GM18858 (cell line): Measurements from ENCODE around the gene ZNF248.

Experiments used
- ATAC-seq: cut with Tn5 transposase; IDR thresholded peaks from one replicate; pipeline ENCODE4 v1.9.1; 2021; ENCODE audit not compliant: unreplicated experiment

ZNF248 gene

GRCh38 chr10:37826806-37827205 lies 30.6 kb downstream of the ZNF248 start:
- no peak for ATAC-seq

GRCh38 chr10:37821237-37821636 lies 36.2 kb downstream of the ZNF248 start:
- ATAC-seq = no peak

- no peak for ATAC-seq
Measured at GRCh38 chr10:37819797-37820196, 37.6 kb downstream of the ZNF248 start.

- no peak for ATAC-seq
Measured at GRCh38 chr10:37816290-37816689, 41.1 kb downstream of the ZNF248 start.

GRCh38 chr10:37813763-37814162 lies 43.6 kb downstream of the ZNF248 start:
- no peak for ATAC-seq

GRCh38 chr10:37812290-37812689 lies 45.1 kb downstream of the ZNF248 start:
- no peak for ATAC-seq

- ATAC-seq = no peak
Measured at GRCh38 chr10:37803269-37803668, 54.1 kb downstream of the ZNF248 start.

- no peak for ATAC-seq
Measured at GRCh38 chr10:37801557-37801956, 55.9 kb downstream of the ZNF248 start.

- ATAC-seq = no peak
Measured at GRCh38 chr10:37794305-37794976, 63.0 kb downstream of the ZNF248 start.

GRCh38 chr10:37789590-37789989 lies 67.8 kb downstream of the ZNF248 start:
- ATAC-seq = no peak

GRCh38 chr10:37784678-37785077 lies 72.7 kb downstream of the ZNF248 start:
- ATAC-seq = no peak

- ATAC-seq = no peak
Measured at GRCh38 chr10:37780536-37780935, 76.9 kb downstream of the ZNF248 start.

- ATAC-seq = no peak
Measured at GRCh38 chr10:37777056-37777455, 80.4 kb downstream of the ZNF248 start.

GRCh38 chr10:37775612-37776011 lies 81.8 kb downstream of the ZNF248 start:
- no peak for ATAC-seq

- ATAC-seq = no peak
Measured at GRCh38 chr10:37774351-37774750, 83.1 kb downstream of the ZNF248 start.

- no peak for ATAC-seq
Measured at GRCh38 chr10:37765216-37765615, 92.2 kb downstream of the ZNF248 start.

- ATAC-seq = no peak
Measured at GRCh38 chr10:37763132-37763531, 94.3 kb downstream of the ZNF248 start.

- ATAC-seq = no peak
Measured at GRCh38 chr10:37762287-37762686, 95.1 kb downstream of the ZNF248 start.

GRCh38 chr10:37760817-37761216 lies 96.6 kb downstream of the ZNF248 start:
- no peak for ATAC-seq

- ATAC-seq = no peak
Measured at GRCh38 chr10:37758074-37758473, 99.3 kb downstream of the ZNF248 start.

GRCh38 chr10:37754538-37755323 lies 102.7 kb downstream of the ZNF248 start:
- no peak for ATAC-seq

GRCh38 chr10:37752334-37752875 lies 105.0 kb downstream of the ZNF248 start:
- no peak for ATAC-seq
